Transverse colon (tissue), 4 donors: Measurements from ENCODE around the gene MYOF.

Source experiments
- CTCF ChIP-seq, 5 experiments: fragments of 200-600 bp in 3 of 5; fragments of 450-650 bp in 2 of 5; sonication (generic) in 3 of 5; IDR thresholded peaks; 1 replicate in 2 of 5; 2 replicates in 3 of 5; pipeline ENCODE4 v1.5.1; 2016 to 2017; ENCODE audit warnings: antibody characterized with exemption in 5 of 5, inconsistent platforms in 3 of 5, mild to moderate bottlenecking in 2 of 5, moderate library complexity in 1 of 5
- EP300 ChIP-seq: sonication (generic); formaldehyde crosslinking; IDR thresholded peaks from one replicate; pipeline ENCODE4 v1.6.1; 2017; ENCODE audit warnings: antibody characterized with exemption, low read depth
- POLR2AphosphoS5 ChIP-seq, 3 donors: sonication (generic); formaldehyde crosslinking; IDR thresholded peaks; one replicate each; pipeline ENCODE4 v1.6.1; 2016; ENCODE audit warnings: antibody characterized with exemption in 3 of 3

DNA sequence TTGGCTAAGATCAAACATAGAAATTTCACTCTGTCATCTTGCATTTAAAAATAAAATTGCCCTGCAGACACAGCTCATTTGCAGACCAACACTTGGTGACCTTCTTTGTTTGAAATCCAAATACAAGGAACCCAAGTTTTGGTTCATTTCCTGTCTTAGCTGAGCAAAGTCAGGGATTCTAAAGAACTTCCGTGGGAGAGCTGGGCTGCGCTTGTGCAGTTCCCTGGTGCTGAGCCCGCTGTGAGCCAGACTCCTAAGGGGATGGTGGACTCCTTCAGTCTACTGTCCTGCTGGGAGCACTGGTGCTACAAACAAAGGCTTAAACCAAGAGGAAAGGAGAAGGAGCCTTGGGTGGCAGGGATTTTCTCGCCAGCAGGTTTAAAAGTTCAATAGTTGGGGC, 60.0 kb downstream of the MYOF start:
- TF ChIP-seq EP300 = no peak
- no peak for TF ChIP-seq CTCF (IDR thresholded peaks at IDR 0.05)
- no peak for TF ChIP-seq POLR2AphosphoS5 (IDR thresholded peaks at IDR 0.05)
